ENCODE data around the gene SAP130. TPM values are rescaled to one million over a fixed set of nuclear protein-coding genes. Genes with fewer than 3 reads are reported as not detected.

SAP130 gene
- total RNA-seq, 1 donor from 2014 or later, result 17.1 TPM

GRCh38 chr2:128008074-128008672 is 19.7 kb downstream of the SAP130 start:
- no peak for DNase-seq (ENCODE audit: low spot score)
- Mint-ChIP-seq H3K4me3 (ENCODE audit: unreplicated experiment) (no peak overlapping the region), H3K9me3 (ENCODE audit: low read depth) (no peaks in the 10 kb centered on the region), H3K27ac (ENCODE audit: unreplicated experiment) (no peak overlapping the region), H3K4me1 (ENCODE audit: low read depth) (no peaks in the 10 kb centered on the region), H3K36me3 (ENCODE audit: low read depth) (peaks cover 51% of the 10 kb centered on the region), H3K27me3 (ENCODE audit: low read depth) (no peaks in the 10 kb centered on the region)
- TF ChIP-seq CTCF (IDR thresholded peaks at IDR 0.05), result no peak

GRCh38 chr2:128004509-128004908 is 23.4 kb downstream of the SAP130 start:
- H3K9me3 Mint-ChIP-seq (ENCODE audit: low read depth), result no peaks in the 10 kb centered on the region
- H3K4me1 Mint-ChIP-seq (ENCODE audit: low read depth), result no peaks in the 10 kb centered on the region
- H3K27ac Mint-ChIP-seq (ENCODE audit: unreplicated experiment), result no peak overlapping the region
- no peak overlapping the region for H3K4me3 Mint-ChIP-seq (ENCODE audit: unreplicated experiment)
- no peaks in the 10 kb centered on the region for H3K27me3 Mint-ChIP-seq (ENCODE audit: low read depth)
- no peak for TF ChIP-seq CTCF (IDR thresholded peaks at IDR 0.05)
- no peak for DNase-seq (ENCODE audit: low spot score)
- peaks cover 48% of the 10 kb centered on the region for H3K36me3 Mint-ChIP-seq (ENCODE audit: low read depth)

- Mint-ChIP-seq H3K4me3 (ENCODE audit: unreplicated experiment) (no peak overlapping the region), H3K9me3 (ENCODE audit: low read depth) (no peaks in the 10 kb centered on the region), H3K27me3 (ENCODE audit: low read depth) (no peaks in the 10 kb centered on the region), H3K36me3 (ENCODE audit: low read depth) (peaks cover 47% of the 10 kb centered on the region), H3K27ac (ENCODE audit: unreplicated experiment) (no peak overlapping the region), H3K4me1 (ENCODE audit: low read depth) (no peaks in the 10 kb centered on the region)
- DNase-seq (ENCODE audit: low spot score), result no peak
- no peak for TF ChIP-seq CTCF (IDR thresholded peaks at IDR 0.05)
Observed at GRCh38 chr2:128003463-128003862, 24.4 kb downstream of the SAP130 start.

DNA sequence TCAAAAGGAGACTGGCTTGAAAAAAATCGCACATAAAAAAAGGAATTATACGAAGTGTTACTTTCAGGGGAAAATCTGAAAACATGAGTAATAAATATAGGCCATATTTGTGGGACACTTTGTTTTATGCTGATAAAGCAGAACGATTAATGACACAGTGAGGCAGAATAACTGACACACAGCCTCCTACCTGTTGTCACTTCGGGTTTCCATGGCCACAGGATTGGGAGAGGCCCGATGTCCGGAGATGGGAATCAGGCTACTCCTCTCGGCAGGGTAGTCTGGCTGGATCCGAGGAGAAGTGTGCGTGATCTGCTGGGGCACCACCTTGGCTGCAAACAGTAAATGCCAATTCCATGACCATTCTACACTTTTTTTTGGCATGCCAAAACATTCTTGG is 31.7 kb downstream of the SAP130 start:
- no peak overlapping the region for H3K27ac Mint-ChIP-seq (ENCODE audit: unreplicated experiment)
- TF ChIP-seq CTCF (IDR thresholded peaks at IDR 0.05), result no peak
- H3K27me3 Mint-ChIP-seq (ENCODE audit: low read depth), result no peaks in the 10 kb centered on the region
- DNase-seq (ENCODE audit: low spot score), result no peak
- no peaks in the 10 kb centered on the region for H3K9me3 Mint-ChIP-seq (ENCODE audit: low read depth)
- H3K4me1 Mint-ChIP-seq (ENCODE audit: low read depth), result no peaks in the 10 kb centered on the region
- no peak overlapping the region for H3K4me3 Mint-ChIP-seq (ENCODE audit: unreplicated experiment)
- H3K36me3 Mint-ChIP-seq (ENCODE audit: low read depth), result peaks cover 37% of the 10 kb centered on the region

DNA sequence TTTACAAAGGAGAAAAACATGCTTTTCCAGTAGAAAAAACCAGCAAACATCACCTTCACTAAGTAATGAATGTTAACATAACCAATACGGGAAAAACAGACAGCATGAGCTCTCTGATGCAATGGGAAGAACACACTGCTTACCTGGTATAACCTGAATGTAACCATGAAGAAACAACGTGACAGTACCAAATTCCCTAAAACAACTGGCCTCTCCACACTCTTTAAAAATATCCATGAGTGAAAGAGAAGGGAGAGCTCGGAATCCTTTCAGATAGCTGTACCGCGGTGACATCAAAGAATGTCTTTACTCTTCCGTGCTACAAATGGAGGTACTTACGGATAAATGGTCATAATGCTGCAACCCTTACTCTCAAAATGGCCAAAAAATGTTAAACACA is 32.1 kb downstream of the SAP130 start:
- Mint-ChIP-seq H3K4me3 (ENCODE audit: unreplicated experiment) (no peak overlapping the region), H3K27me3 (ENCODE audit: low read depth) (no peaks in the 10 kb centered on the region), H3K27ac (ENCODE audit: unreplicated experiment) (no peak overlapping the region), H3K4me1 (ENCODE audit: low read depth) (no peaks in the 10 kb centered on the region), H3K9me3 (ENCODE audit: low read depth) (no peaks in the 10 kb centered on the region), H3K36me3 (ENCODE audit: low read depth) (peaks cover 35% of the 10 kb centered on the region)
- DNase-seq (ENCODE audit: low spot score), result no peak
- TF ChIP-seq CTCF (IDR thresholded peaks at IDR 0.05), result no peak

All from chondrocyte (in vitro differentiated cells).